Subcutaneous adipose tissue (tissue), 4 donors: Measurements from ENCODE around the gene CD180. TPM values are rescaled to one million over a fixed set of nuclear protein-coding genes. Genes with fewer than 3 reads are reported as not detected.

ENCODE experiments used
- total RNA-seq, 4 donors: library from RNA; depleted of rRNA; stranded (reverse); fragments of >200 nt; gene quantifications; one replicate each; pipeline ENCODE4 v1.1.0, GENCODE V29; 2016
- TF ChIP-seq, protein P1 (sequence below): fragments of 450-650 bp; IDR thresholded peaks from one replicate; pipeline ENCODE4 v1.5.1; 2016; ENCODE audit warnings: low read depth, mild to moderate bottlenecking, control low read depth, antibody characterized with exemption, moderate library complexity

Gene CD180
- total RNA-seq, 4 donors from 2014 or later = 0.75 to 11.0 (median 3.2) TPM

DNA sequence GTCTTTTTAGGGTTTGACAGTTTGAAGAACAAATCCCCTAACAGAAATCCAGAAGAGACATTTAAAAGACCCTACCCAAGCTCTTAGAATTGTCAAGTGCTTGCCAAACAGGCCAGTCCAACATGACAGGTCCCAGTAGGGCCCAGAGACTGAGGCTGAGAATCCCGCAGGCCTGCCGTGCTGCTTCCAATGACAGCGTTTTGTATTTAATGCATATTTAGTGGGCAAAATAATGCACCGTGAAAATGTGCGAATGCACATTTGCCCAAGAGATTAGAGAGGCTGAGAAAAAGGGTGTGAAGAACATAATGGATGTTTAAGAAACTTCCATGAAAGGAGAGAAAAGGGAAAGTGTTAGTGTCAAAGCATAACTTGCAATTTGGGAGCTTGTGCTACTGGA is 57.6 kb downstream of the CD180 start:
- TF ChIP-seq, protein P1, sequence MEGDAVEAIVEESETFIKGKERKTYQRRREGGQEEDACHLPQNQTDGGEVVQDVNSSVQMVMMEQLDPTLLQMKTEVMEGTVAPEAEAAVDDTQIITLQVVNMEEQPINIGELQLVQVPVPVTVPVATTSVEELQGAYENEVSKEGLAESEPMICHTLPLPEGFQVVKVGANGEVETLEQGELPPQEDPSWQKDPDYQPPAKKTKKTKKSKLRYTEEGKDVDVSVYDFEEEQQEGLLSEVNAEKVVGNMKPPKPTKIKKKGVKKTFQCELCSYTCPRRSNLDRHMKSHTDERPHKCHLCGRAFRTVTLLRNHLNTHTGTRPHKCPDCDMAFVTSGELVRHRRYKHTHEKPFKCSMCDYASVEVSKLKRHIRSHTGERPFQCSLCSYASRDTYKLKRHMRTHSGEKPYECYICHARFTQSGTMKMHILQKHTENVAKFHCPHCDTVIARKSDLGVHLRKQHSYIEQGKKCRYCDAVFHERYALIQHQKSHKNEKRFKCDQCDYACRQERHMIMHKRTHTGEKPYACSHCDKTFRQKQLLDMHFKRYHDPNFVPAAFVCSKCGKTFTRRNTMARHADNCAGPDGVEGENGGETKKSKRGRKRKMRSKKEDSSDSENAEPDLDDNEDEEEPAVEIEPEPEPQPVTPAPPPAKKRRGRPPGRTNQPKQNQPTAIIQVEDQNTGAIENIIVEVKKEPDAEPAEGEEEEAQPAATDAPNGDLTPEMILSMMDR = no peak

DNA sequence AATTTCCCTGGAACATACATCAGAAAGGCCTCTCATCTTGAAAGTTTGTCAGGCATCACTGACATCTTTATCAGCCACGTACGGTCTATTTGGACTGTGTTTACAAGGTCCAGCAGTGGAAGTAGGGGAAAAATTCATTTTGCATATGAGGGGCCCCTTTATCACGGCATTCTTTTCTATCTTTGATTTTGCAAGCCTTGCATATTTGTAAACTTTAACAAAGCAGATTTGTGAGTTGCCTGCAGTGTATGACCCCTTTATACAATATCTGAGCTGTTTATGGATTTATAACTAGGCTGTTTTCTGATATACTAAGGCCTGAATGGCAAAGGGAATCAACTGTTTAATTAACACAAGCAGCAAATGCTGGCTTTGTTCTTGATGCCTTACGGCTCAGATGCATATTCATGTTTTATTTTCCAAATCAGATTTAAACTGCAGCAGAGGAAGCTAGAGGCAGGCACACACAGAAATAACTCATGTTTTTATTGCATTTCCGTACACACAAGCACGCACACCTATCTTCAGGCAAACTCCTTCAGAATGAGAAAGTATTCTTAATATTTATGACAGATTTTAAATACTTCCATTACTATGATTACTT is 61.1 kb downstream of the CD180 start:
- TF ChIP-seq, protein P1 = no peak

GRCh38 chr5:67133776-67134175 is 62.8 kb downstream of the CD180 start:
- TF ChIP-seq, protein P1 = no peak

GRCh38 chr5:67133217-67133616 is 63.4 kb downstream of the CD180 start:
- TF ChIP-seq, protein P1 = no peak

DNA sequence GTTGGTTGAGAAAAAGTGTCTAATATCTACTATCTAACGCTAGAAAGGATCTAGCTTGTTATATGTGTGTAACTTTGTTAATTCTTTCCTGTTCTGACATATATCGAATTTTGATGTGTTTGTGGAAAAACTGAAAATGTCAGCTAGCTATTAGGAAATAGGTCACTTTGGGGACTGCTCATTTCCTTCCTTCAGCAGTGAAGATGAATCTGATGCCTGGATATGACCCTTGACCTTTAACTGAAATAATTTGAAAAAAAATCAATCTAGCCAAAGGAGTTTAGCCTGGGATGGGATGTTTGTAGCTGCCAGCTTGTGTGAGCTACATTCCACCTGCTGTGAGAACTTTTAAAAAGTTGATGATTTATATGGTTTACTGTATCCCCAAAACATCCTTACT is 66.8 kb downstream of the CD180 start:
- TF ChIP-seq, protein P1 = no peak
